ENCODE results near the gene DOCK9.

The DOCK9 gene

DNA sequence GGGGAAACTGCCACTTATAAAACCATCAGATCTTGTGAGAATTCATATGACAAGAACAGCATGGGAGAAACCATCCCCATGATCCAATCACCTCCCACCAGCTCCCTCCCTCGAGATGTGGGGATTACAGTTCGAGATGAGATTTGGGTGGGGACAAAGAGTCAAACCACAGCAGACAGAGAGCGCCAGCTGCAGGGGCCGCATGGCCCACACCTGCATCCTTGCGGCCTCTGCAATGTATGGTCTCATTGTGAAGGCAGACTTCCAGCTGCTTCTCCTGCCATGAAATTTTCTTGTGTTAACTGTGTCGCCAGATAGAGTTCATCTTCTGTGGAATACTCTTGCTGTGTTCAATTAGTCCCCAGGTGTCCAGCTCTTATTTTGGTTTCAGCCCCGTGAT, 208.1 kb downstream of the DOCK9 start:
- H3K36me3 ChIP-seq (ENCODE audit: insufficient read depth, low read length): no peaks in the 10 kb centered on the region
- H3F3A ChIP-seq (ENCODE audit: insufficient read depth, low read length): no peaks in the 10 kb centered on the region
- no peak overlapping the region for H2AFZ ChIP-seq (ENCODE audit: low read length)
- no peaks in the 10 kb centered on the region for H3K4me1 ChIP-seq (ENCODE audit: insufficient read depth, low read length, severe bottlenecking)
- no peak overlapping the region for H3K4me3 ChIP-seq (ENCODE audit: low read depth, low read length, poor library complexity, severe bottlenecking)
- no peaks in the 10 kb centered on the region for H3K9me2 ChIP-seq (ENCODE audit: low read depth, low read length)
- no peaks in the 10 kb centered on the region for H3K79me2 ChIP-seq (ENCODE audit: insufficient read depth, low read length)
- no peaks in the 10 kb centered on the region for H4K20me1 ChIP-seq (ENCODE audit: insufficient read depth, low read length)
- H3K27ac ChIP-seq (ENCODE audit: low read depth, low read length, poor library complexity, severe bottlenecking): no peak overlapping the region
- peaks cover 9% of the 10 kb centered on the region for H3K27me3 ChIP-seq (ENCODE audit: insufficient read depth, low read length)
- no peaks in the 10 kb centered on the region for H3K9me3 ChIP-seq (ENCODE audit: low read length)
- H3K4me2 ChIP-seq (ENCODE audit: low read length): no peak overlapping the region
- TF ChIP-seq, protein P1, sequence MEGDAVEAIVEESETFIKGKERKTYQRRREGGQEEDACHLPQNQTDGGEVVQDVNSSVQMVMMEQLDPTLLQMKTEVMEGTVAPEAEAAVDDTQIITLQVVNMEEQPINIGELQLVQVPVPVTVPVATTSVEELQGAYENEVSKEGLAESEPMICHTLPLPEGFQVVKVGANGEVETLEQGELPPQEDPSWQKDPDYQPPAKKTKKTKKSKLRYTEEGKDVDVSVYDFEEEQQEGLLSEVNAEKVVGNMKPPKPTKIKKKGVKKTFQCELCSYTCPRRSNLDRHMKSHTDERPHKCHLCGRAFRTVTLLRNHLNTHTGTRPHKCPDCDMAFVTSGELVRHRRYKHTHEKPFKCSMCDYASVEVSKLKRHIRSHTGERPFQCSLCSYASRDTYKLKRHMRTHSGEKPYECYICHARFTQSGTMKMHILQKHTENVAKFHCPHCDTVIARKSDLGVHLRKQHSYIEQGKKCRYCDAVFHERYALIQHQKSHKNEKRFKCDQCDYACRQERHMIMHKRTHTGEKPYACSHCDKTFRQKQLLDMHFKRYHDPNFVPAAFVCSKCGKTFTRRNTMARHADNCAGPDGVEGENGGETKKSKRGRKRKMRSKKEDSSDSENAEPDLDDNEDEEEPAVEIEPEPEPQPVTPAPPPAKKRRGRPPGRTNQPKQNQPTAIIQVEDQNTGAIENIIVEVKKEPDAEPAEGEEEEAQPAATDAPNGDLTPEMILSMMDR (IDR thresholded peaks at IDR 0.05; ENCODE audit: low read length): no peak
- no peak for TF ChIP-seq EZH2 (IDR thresholded peaks at IDR 0.05; ENCODE audit: borderline replicate concordance, low read length)
- H3K9ac ChIP-seq (ENCODE audit: low read length): no peak overlapping the region

GRCh38 chr13:98768522-98768921, 209.3 kb downstream of the DOCK9 start:
- no peak overlapping the region for H3K27ac ChIP-seq (ENCODE audit: low read depth, low read length, poor library complexity, severe bottlenecking)
- no peaks in the 10 kb centered on the region for H4K20me1 ChIP-seq (ENCODE audit: insufficient read depth, low read length)
- H3F3A ChIP-seq (ENCODE audit: insufficient read depth, low read length): no peaks in the 10 kb centered on the region
- no peaks in the 10 kb centered on the region for H3K9me3 ChIP-seq (ENCODE audit: low read length)
- no peaks in the 10 kb centered on the region for H3K4me1 ChIP-seq (ENCODE audit: insufficient read depth, low read length, severe bottlenecking)
- H3K79me2 ChIP-seq (ENCODE audit: insufficient read depth, low read length): no peaks in the 10 kb centered on the region
- no peak overlapping the region for H3K4me2 ChIP-seq (ENCODE audit: low read length)
- TF ChIP-seq, protein P1 (IDR thresholded peaks at IDR 0.05; ENCODE audit: low read length): no peak
- TF ChIP-seq EZH2 (IDR thresholded peaks at IDR 0.05; ENCODE audit: borderline replicate concordance, low read length): no peak
- no peak overlapping the region for H2AFZ ChIP-seq (ENCODE audit: low read length)
- H3K27me3 ChIP-seq (ENCODE audit: insufficient read depth, low read length): peaks cover 9% of the 10 kb centered on the region
- no peak overlapping the region for H3K9ac ChIP-seq (ENCODE audit: low read length)
- H3K4me3 ChIP-seq (ENCODE audit: low read depth, low read length, poor library complexity, severe bottlenecking): no peak overlapping the region
- H3K9me2 ChIP-seq (ENCODE audit: low read depth, low read length): no peaks in the 10 kb centered on the region
- no peaks in the 10 kb centered on the region for H3K36me3 ChIP-seq (ENCODE audit: insufficient read depth, low read length)

DNA sequence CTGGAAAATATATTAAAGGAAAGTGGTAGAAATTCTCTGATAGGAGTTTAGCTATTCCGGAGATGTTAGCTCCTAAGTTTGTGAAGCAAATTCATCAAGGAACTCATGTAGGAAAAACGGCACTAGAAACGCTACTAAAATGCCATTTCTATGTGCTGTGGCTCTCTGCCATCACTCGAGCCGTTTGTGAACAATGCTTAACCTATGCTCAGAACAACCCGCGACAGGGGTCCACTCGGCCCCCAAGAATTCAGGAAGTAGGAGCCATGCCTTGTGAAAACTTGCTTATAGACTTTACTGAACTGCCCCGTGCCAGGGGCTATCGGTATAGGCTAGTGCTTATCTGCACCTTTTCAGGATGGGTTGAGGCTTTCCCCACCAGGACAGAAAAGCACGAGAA, 211.2 kb downstream of the DOCK9 start:
- no peak overlapping the region for H3K4me2 ChIP-seq (ENCODE audit: low read length)
- no peaks in the 10 kb centered on the region for H3K36me3 ChIP-seq (ENCODE audit: insufficient read depth, low read length)
- H2AFZ ChIP-seq (ENCODE audit: low read length): no peak overlapping the region
- H3F3A ChIP-seq (ENCODE audit: insufficient read depth, low read length): no peaks in the 10 kb centered on the region
- H3K27me3 ChIP-seq (ENCODE audit: insufficient read depth, low read length): peaks cover 9% of the 10 kb centered on the region
- no peaks in the 10 kb centered on the region for H3K79me2 ChIP-seq (ENCODE audit: insufficient read depth, low read length)
- no peaks in the 10 kb centered on the region for H3K4me1 ChIP-seq (ENCODE audit: insufficient read depth, low read length, severe bottlenecking)
- H3K4me3 ChIP-seq (ENCODE audit: low read depth, low read length, poor library complexity, severe bottlenecking): no peak overlapping the region
- no peak for TF ChIP-seq EZH2 (IDR thresholded peaks at IDR 0.05; ENCODE audit: borderline replicate concordance, low read length)
- TF ChIP-seq, protein P1 (IDR thresholded peaks at IDR 0.05; ENCODE audit: low read length): no peak
- H3K9me3 ChIP-seq (ENCODE audit: low read length): no peaks in the 10 kb centered on the region
- no peak overlapping the region for H3K27ac ChIP-seq (ENCODE audit: low read depth, low read length, poor library complexity, severe bottlenecking)
- H3K9ac ChIP-seq (ENCODE audit: low read length): no peak overlapping the region
- H4K20me1 ChIP-seq (ENCODE audit: insufficient read depth, low read length): no peaks in the 10 kb centered on the region
- H3K9me2 ChIP-seq (ENCODE audit: low read depth, low read length): no peaks in the 10 kb centered on the region
